ENCODE results near the gene SMIM22. TPM values are rescaled to one million over a fixed set of nuclear protein-coding genes. Genes with fewer than 3 reads are reported as not detected.

SMIM22 gene
- total RNA-seq, 1 donor from 2014 or later: not detected

DNA sequence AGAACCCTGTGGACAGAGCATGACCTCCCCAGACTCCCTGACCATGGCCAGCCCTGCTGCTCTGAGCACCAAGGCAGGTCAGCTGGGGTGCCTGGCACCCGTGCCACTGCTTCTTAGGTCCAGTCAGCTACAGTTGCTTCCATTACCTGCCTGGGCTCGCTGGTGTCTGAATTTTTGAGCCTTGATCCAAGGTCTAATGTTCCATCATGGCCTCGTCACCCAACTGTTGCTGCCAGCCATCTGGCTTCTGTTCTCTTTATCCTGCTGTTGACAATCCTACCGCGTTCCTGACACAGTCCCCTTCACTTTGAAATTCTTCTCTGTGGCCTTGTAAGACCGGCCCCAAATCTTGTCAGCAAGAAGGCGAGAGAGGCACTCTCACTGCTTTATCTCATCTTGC is 35.2 kb downstream of the SMIM22 start:
- Mint-ChIP-seq H3K27me3 (no peaks in the 10 kb centered on the region), H3K4me1 (no peaks in the 10 kb centered on the region), H3K9me3 (no peaks in the 10 kb centered on the region), H3K4me3 (no peak overlapping the region), H3K36me3 (ENCODE audit: low read depth) (peaks cover 47% of the 10 kb centered on the region), H3K27ac (no peak overlapping the region)
- no peak for DNase-seq
- intact Hi-C loops (cut with micrococcal nuclease): no loop called here

DNA sequence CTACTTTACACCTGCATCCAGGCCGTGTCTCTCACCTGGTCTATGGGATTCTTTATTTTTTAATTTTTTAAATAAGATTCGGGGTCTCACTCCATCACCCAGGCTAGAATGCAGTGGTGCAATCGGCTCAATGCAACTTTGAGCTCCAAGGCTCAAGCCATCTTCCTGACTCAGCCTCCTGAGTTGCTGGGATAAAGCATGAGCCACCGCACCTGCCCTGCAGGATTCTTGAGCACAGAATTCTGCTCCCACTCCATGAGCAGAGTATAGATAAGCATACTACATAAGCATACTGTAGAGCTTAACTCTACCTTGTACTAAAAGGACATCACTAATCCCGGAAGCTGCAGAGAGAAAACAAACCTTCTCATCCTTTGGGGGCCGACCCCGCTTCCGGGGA is 36.4 kb downstream of the SMIM22 start:
- Mint-ChIP-seq H3K27me3 (no peaks in the 10 kb centered on the region), H3K4me1 (no peaks in the 10 kb centered on the region), H3K36me3 (ENCODE audit: low read depth) (peaks cover 53% of the 10 kb centered on the region), H3K9me3 (no peaks in the 10 kb centered on the region), H3K4me3 (no peak overlapping the region), H3K27ac (no peak overlapping the region)
- no peak for DNase-seq
- intact Hi-C loops (cut with micrococcal nuclease): no loop called here

DNA sequence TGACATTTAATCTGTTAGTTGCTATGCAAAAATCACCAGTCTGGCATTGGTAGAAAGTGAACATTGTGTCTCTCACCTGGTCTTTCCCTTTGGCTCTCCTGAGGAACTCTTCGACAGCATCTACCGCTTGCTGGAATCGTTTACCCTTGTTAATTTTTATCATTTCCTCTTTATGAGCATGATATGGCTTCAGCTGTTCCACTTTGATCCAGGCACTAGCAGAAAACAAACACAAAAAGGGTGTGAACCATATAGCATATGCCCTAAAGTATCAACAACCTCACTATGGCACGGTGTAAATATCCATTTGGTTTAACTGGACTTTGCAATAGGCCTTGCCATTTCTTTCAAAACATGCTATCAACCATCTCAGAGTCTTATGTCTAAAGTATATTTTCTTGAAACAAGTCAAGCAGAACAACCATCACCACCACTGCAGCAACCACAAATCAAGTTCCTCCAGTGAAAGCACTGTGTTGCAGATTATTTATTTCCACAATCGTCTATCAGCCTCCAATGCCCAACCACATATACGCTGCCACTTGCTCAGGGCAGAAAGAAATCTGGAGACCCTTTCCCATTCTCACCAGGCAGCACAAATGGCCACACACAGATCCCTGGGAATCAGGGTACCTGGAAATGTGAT is 37.7 kb downstream of the SMIM22 start:
- intact Hi-C loops (cut with micrococcal nuclease): no loop called here
- no peak overlapping the region for H3K4me3 Mint-ChIP-seq
- H3K9me3 Mint-ChIP-seq: no peaks in the 10 kb centered on the region
- no peaks in the 10 kb centered on the region for H3K4me1 Mint-ChIP-seq
- no peak overlapping the region for H3K27ac Mint-ChIP-seq
- DNase-seq: no peak
- peaks cover 51% of the 10 kb centered on the region for H3K36me3 Mint-ChIP-seq (ENCODE audit: low read depth)
- no peaks in the 10 kb centered on the region for H3K27me3 Mint-ChIP-seq

DNA sequence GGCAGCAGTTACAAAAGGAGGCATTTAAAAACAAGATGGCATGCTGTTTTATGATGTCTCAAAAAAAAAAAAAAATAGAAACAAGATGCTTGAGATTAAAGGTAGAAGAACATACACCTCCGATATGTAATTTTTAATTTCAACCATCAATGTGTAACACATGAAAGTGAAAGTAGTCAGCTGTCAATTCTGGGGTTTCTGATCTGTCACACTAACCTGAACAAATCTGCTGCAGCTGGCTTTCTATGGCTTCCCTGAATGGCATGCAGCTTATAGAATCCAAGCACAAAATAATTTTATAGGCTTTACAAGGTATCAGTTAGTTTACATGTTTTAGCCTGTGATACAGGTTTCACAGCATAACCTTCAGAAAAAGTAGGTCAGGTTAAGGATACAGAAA is 38.4 kb downstream of the SMIM22 start:
- no peak overlapping the region for H3K27ac Mint-ChIP-seq
- H3K27me3 Mint-ChIP-seq: no peaks in the 10 kb centered on the region
- H3K9me3 Mint-ChIP-seq: no peaks in the 10 kb centered on the region
- peaks cover 54% of the 10 kb centered on the region for H3K36me3 Mint-ChIP-seq (ENCODE audit: low read depth)
- intact Hi-C loops (cut with micrococcal nuclease): no loop called here
- H3K4me1 Mint-ChIP-seq: no peaks in the 10 kb centered on the region
- H3K4me3 Mint-ChIP-seq: no peak overlapping the region
- no peak for DNase-seq

DNA sequence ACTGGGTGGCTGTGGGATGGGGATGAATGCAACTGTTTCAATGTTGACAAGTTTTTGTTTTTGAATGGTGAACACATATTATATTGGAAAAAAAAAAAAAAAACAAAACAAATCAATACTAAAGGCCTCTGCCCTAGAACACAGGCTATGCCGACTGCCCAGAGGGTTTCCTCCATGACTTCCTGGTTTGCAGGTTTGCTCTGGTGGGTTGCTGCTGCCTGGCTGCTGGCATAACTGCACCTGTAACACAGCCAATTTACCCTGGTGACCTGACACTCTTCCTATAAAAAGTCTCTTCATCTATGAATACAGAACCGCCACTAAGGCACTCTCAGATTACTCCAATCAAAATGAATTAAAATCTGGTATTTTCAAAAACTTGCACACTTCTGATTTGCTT is 41.6 kb downstream of the SMIM22 start:
- H3K4me1 Mint-ChIP-seq: no peaks in the 10 kb centered on the region
- no peak overlapping the region for H3K27ac Mint-ChIP-seq
- no peak overlapping the region for H3K4me3 Mint-ChIP-seq

DNA sequence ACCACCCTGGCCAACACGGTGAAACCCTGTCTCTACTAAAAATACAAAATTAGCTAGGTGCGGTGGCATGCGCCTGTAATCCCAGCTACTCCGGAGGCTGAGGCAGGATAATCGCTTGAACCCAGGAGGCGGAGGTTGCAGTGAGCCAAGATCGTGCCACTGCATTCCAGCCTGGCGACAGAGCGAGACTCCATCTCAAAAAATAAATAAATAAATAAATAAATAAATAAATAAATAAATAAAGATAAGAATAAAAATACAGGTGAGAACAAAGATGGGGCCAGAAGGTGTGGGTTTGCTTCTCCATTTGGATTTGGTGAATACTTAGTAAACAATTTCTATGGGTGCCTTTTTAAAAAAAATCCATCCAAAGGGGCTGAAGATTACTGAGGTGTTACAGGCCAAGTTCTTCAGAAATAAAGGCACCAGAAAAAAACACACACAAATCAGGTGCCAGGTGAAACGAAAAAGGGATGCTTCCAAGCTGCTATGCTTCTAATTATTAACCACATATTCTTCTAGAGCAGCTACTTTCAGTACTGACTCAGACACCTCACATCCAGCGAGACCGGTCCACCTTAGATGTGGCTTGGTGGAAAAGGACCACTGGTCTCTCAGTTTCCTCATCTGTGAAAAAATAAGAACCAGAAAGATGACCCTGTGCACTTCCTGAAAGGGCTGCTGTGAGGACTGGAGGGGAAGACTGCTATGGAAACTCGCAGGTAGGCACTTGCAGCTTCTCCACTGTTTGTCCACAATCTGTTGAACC is 42.7 kb downstream of the SMIM22 start:
- DNase-seq: no peak
- H3K27ac Mint-ChIP-seq: no peak overlapping the region
- no peaks in the 10 kb centered on the region for H3K27me3 Mint-ChIP-seq
- no peak overlapping the region for H3K4me3 Mint-ChIP-seq
- no peaks in the 10 kb centered on the region for H3K9me3 Mint-ChIP-seq
- intact Hi-C loops (cut with micrococcal nuclease): no loop called here
- H3K4me1 Mint-ChIP-seq: no peaks in the 10 kb centered on the region
- H3K36me3 Mint-ChIP-seq (ENCODE audit: low read depth): peaks cover 56% of the 10 kb centered on the region

More for the DNA sequence above, 41.6 kb downstream of the SMIM22 start:
- Mint-ChIP-seq H3K27me3 (no peaks in the 10 kb centered on the region), H3K36me3 (ENCODE audit: low read depth) (peaks cover 57% of the 10 kb centered on the region), H3K9me3 (no peaks in the 10 kb centered on the region)
- intact Hi-C loops (cut with micrococcal nuclease): no loop called here
- no peak for DNase-seq

DNA sequence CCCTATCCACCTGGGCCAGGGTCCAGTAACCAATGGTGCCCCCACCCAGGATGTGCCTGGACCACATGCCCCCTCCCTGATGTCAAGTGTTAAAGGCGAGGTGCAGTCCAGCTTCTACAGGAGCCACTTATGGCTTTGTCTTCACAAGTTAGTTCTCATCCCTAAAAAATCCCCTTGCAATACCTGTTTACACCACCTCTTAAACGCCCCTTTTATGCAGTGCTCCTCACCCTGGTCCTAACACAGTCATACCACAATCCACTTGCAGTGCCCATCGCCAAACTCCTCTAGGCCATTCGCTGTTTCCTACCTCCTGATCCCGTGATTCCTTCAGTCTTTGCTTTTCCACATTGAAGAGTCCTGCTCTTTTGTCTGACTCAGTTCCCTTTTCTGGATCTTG is 44.8 kb downstream of the SMIM22 start:
- Mint-ChIP-seq H3K27ac (no peak overlapping the region), H3K27me3 (no peaks in the 10 kb centered on the region), H3K4me3 (no peak overlapping the region), H3K9me3 (no peaks in the 10 kb centered on the region), H3K36me3 (ENCODE audit: low read depth) (peaks cover 67% of the 10 kb centered on the region), H3K4me1 (no peaks in the 10 kb centered on the region)
- no peak for DNase-seq
- intact Hi-C loops (cut with micrococcal nuclease): no loop called here

DNA sequence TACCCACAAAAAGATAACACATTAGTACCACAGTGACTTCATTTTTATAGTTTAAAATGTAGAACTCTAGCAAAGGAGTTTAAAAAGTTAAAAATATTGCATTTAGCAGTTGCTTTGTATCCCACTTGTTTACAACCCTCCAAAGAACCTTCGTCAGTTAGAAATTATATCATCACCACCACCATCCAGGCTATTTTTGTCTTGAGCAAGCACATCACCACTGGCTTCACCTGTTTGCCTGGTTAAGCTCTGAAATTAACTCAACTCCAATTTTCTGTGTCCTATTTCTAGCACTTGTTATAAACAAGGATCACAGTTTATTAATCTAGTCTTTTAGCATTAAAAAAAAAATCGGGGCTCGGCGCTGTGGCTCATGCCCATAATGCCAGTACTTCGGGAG is 45.8 kb downstream of the SMIM22 start:
- intact Hi-C loops (cut with micrococcal nuclease): no loop called here
- Mint-ChIP-seq H3K4me1 (peaks cover 6% of the 10 kb centered on the region), H3K27ac (no peak overlapping the region), H3K9me3 (no peaks in the 10 kb centered on the region), H3K4me3 (no peak overlapping the region), H3K36me3 (ENCODE audit: low read depth) (peaks cover 72% of the 10 kb centered on the region), H3K27me3 (no peaks in the 10 kb centered on the region)
- DNase-seq: no peak

Other genes starting within 250 kb of the SMIM22 start
- not detected in 2 replicates for gene C16orf96, start 239.0 kb upstream of the SMIM22 start, total RNA-seq
- 17.2 and 20.5 TPM in 2 replicates for gene UBALD1, start 180.5 kb upstream of the SMIM22 start, total RNA-seq
- gene MGRN1, start 170.5 kb upstream of the SMIM22 start, total RNA-seq: 103 and 108 TPM in 2 replicates
- gene NUDT16L1, start 101.8 kb upstream of the SMIM22 start, total RNA-seq: 35.4 and 36.1 TPM in 2 replicates
- gene ANKS3, start 61.1 kb upstream of the SMIM22 start, total RNA-seq: 21.8 and 22.3 TPM in 2 replicates
- gene DNAAF8, start 60.8 kb upstream of the SMIM22 start, total RNA-seq: not detected in 2 replicates
- gene ZNF500, start 28.2 kb upstream of the SMIM22 start, total RNA-seq: 15.0 and 16.1 TPM in 2 replicates
- gene SEPTIN12, start 7.0 kb upstream of the SMIM22 start, total RNA-seq: not detected in 2 replicates
- gene ROGDI, start 7.3 kb downstream of the SMIM22 start, total RNA-seq: 3.8 and 4.4 TPM in 2 replicates
- gene GLYR1, start 51.9 kb downstream of the SMIM22 start, total RNA-seq: 109 and 119 TPM in 2 replicates
- 36.5 and 36.9 TPM in 2 replicates for gene UBN1, start 52.1 kb downstream of the SMIM22 start, total RNA-seq
- not detected in 2 replicates for gene PPL, start 141.8 kb downstream of the SMIM22 start, total RNA-seq
- not detected in 2 replicates for gene SEC14L5, start 163.0 kb downstream of the SMIM22 start, total RNA-seq
- gene NAGPA, start 238.6 kb downstream of the SMIM22 start, total RNA-seq: 10.6 and 11.4 TPM in 2 replicates

Measured in activated CD4-positive, alpha-beta T cell treated with anti-CD3 and anti-CD28 coated beads, Interleukin-2, amount 10 ng/mL, durations not matched to agents 24 days and 14 days (primary cell).